SK-N-SH (cell line): ENCODE results near the gene FASTK. TPM values are rescaled to one million over a fixed set of nuclear protein-coding genes. Genes with fewer than 3 reads are reported as not detected.

ENCODE experiments used
- CTCF ChIA-PET: fragments of 300-600, 350-600 bp; formaldehyde crosslinking; extraction: SDS; loops from one replicate; lab custom pipeline; 2021; lab: Yijun Ruan, JAX
- POLR2A ChIA-PET: fragments of 350-600 bp; sonication (Branson Sonifier 250); formaldehyde crosslinking; extraction: SDS; loops from one replicate; lab custom pipeline; 2020; ENCODE audit warnings: antibody characterized with exemption, inconsistent platforms; lab: Yijun Ruan, JAX
- DNase-seq: peaks from one replicate; pipeline ENCODE4 v3.0.0; 2012
- H2AFZ ChIP-seq: fragments of 200-600 bp; sonication (generic); 2 replicates; pipeline ENCODE4 v1.8.1; 2016; ENCODE audit warnings: antibody characterized with exemption, mild to moderate bottlenecking, low read depth
- H3F3A ChIP-seq: fragments of 200-600 bp; sonication (generic); replicated peaks from 2 replicates; pipeline ENCODE3; 2016; ENCODE audit warnings: antibody characterized with exemption, mild to moderate bottlenecking; ENCODE audit not compliant: insufficient read depth
- H3K27ac ChIP-seq, 2 experiments: fragments of 200-500 bp in 1 of 2; fragments of 200-600 bp in 1 of 2; sonication (Bioruptor generic) in 1 of 2; sonication (generic), shearing (Covaris generic) in 1 of 2; 2 replicates each; pipeline versions ENCODE4 v1.5.1 to v1.6.1; 2014 to 2016; ENCODE audit warnings: low read depth in 2 of 2, inconsistent platforms in 1 of 2, low read length in 1 of 2, mild to moderate bottlenecking in 1 of 2, mixed read lengths in 1 of 2
- H3K27me3 ChIP-seq: fragments of 200-600 bp; sonication (generic), shearing (Covaris generic); 2 replicates; pipeline ENCODE4 v1.6.1; 2016; ENCODE audit warnings: mixed run types; ENCODE audit not compliant: insufficient read depth
- H3K36me3 ChIP-seq, 2 experiments: fragments of 200-500 bp in 1 of 2; fragments of 200-600 bp in 1 of 2; sonication (Bioruptor generic) in 1 of 2; sonication (generic) in 1 of 2; replicated peaks in 1 of 2; 2 replicates each; pipeline versions ENCODE3 to v1.5.1; 2014 to 2016; ENCODE audit warnings: low read length in 1 of 2, mild to moderate bottlenecking in 1 of 2; ENCODE audit not compliant: insufficient read depth in 2 of 2, control insufficient read depth in 1 of 2
- H3K4me1 ChIP-seq, 2 experiments: fragments of 200-500 bp in 1 of 2; fragments of 200-600 bp in 1 of 2; sonication (Bioruptor generic) in 1 of 2; sonication (generic), shearing (Covaris generic) in 1 of 2; 2 replicates each; pipeline versions ENCODE4 v1.5.1 to v1.6.1; 2014 to 2016; ENCODE audit warnings: low read depth in 1 of 2, low read length in 1 of 2, mixed run types in 1 of 2; ENCODE audit not compliant: insufficient read depth in 2 of 2, control insufficient read depth in 1 of 2
- H3K4me2 ChIP-seq: fragments of 200-600 bp; sonication (generic), shearing (Covaris generic); 2 replicates; pipeline ENCODE4 v1.6.1; 2017; ENCODE audit warnings: mixed run types
- H3K4me3 ChIP-seq, 2 experiments: fragments of 200-500 bp in 1 of 2; fragments of 200-600 bp in 1 of 2; sonication (Bioruptor generic) in 1 of 2; sonication (generic), shearing (Covaris generic) in 1 of 2; 2 replicates each; pipeline versions ENCODE4 v1.5.1 to v1.8.1; 2014 to 2016; ENCODE audit warnings: low read depth in 2 of 2, inconsistent platforms in 1 of 2, low read length in 1 of 2, mild to moderate bottlenecking in 1 of 2, mixed read lengths in 1 of 2, moderate library complexity in 1 of 2
- H3K79me2 ChIP-seq: fragments of 200-600 bp; sonication (generic); 2 replicates; pipeline ENCODE4 v1.8.1; 2017; ENCODE audit warnings: mild to moderate bottlenecking; ENCODE audit not compliant: insufficient read depth
- H3K9ac ChIP-seq: fragments of 200-600 bp; sonication (generic); 2 replicates; pipeline ENCODE4 v1.6.1; 2017; ENCODE audit warnings: mixed run types
- H3K9me2 ChIP-seq: fragments of 200-600 bp; sonication (generic); 2 replicates; pipeline ENCODE4 v1.6.1; 2017; ENCODE audit warnings: mixed run types
- H3K9me3 ChIP-seq: fragments of 200-600 bp; sonication (generic); 2 replicates; pipeline ENCODE4 v1.6.1; 2017; ENCODE audit warnings: mixed run types, mild to moderate bottlenecking, moderate library complexity
- H4K20me1 ChIP-seq: fragments of 200-600 bp; sonication (generic); 2 replicates; pipeline ENCODE4 v1.6.1; 2017; ENCODE audit warnings: mild to moderate bottlenecking, mixed run types; ENCODE audit not compliant: insufficient read depth
- EZH2phosphoT487 ChIP-seq: fragments of 200-600 bp; sonication (generic); IDR thresholded peaks from 2 replicates; pipeline ENCODE4 v1.6.1; 2017; ENCODE audit warnings: low read depth, mixed run types, mild to moderate bottlenecking, antibody characterized with exemption, moderate library complexity, borderline replicate concordance
- MXI1 ChIP-seq: IDR thresholded peaks from 2 replicates; pipeline ENCODE4 v1.6.1; 2012; ENCODE audit warnings: mild to moderate bottlenecking, low read depth, low read length, improper control_type of control experiment
- TEAD4 ChIP-seq: IDR thresholded peaks from 2 replicates; pipeline ENCODE4 v1.4.0; 2012; ENCODE audit warnings: mild to moderate bottlenecking, borderline replicate concordance; ENCODE audit not compliant: insufficient read depth
- WGBS: methylation state at CpG from one replicate; pipeline ENCODE4 v1.1.6; 2017; ENCODE audit warnings: low lambda C conversion rate; 5-methylcytosine and 5-hydroxymethylcytosine counted together
- polyA plus RNA-seq, 3 experiments: library from polyadenylated mRNA; depleted of rRNA; stranded (reverse); fragments of >200 nt; gene quantifications; 2 replicates each; pipeline ENCODE4 v1.2.3, GENCODE V29; 2012
- TF ChIP-seq, protein P1 (sequence below): fragments of 150-350 bp; IDR thresholded peaks from 2 replicates; pipeline ENCODE4 v1.6.1; 2016; ENCODE audit warnings: mild to moderate bottlenecking, low read depth, low read length
- TF ChIP-seq, protein P2 (sequence below): IDR thresholded peaks from 2 replicates; pipeline ENCODE4 v1.4.0; 2012; ENCODE audit warnings: low read depth, borderline replicate concordance

The FASTK gene
- polyA plus RNA-seq, 1 of the 3 experiments (the other 2 are of a cell fraction), result 125 TPM

DNA sequence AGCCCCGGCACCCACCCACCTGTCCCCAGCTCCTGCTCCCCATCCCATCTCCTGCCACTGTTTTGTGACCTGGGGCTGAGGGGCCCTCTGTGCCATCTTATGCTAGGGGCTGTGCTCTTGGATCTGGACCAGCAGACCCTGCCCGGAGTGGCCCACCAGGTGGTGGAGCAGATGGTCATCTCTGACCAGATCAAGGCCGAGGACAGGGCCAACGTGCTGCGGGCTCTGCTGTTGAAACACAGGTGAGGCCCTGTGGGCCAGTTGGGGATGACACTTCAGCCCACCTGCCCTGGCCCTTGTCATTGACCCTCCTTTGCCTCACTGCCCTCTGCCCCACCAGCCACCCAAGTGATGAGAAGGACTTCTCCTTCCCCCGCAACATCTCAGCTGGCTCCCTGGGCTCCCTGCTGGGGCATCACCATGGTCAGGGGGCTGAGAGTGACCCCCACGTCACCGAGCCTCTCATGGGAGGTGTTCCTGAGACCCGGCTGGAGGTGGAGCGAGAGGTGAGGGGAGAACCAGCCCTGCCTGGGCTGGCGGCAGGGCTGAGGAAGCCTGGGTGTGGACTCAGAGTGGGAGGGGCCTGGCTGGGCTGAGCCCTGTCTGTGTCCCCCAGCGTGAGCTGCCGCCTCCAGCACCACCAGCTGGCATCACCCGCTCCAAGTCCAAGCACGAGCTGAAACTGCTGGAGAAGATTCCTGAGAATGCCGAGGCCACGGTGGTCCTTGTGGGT lies 10.6 kb downstream of the FASTK start:
- Histone ChIP-seq H3F3A (peaks cover 17% of the 10 kb centered on the region), H4K20me1 (no peaks in the 10 kb centered on the region), H2AFZ (no peak overlapping the region), H3K27ac (no peak overlapping the region), H3K9me3 (no peaks in the 10 kb centered on the region), H3K9me2 (no peaks in the 10 kb centered on the region), H3K27me3 (no peaks in the 10 kb centered on the region), H3K36me3 (peaks cover 60 to 86% of the 10 kb centered on the region in 2 experiments), H3K79me2 (peaks cover 30% of the 10 kb centered on the region; the same call in 1 of the 2 replicates), H3K4me2 (no peak overlapping the region), H3K4me1 (no peaks in the 10 kb centered on the region; a peak in 2 of 4 replicates), H3K9ac (no peak overlapping the region), H3K4me3 (no peak overlapping the region)
- TF ChIP-seq, protein P1, sequence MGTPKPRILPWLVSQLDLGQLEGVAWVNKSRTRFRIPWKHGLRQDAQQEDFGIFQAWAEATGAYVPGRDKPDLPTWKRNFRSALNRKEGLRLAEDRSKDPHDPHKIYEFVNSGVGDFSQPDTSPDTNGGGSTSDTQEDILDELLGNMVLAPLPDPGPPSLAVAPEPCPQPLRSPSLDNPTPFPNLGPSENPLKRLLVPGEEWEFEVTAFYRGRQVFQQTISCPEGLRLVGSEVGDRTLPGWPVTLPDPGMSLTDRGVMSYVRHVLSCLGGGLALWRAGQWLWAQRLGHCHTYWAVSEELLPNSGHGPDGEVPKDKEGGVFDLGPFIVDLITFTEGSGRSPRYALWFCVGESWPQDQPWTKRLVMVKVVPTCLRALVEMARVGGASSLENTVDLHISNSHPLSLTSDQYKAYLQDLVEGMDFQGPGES, result no peak
- TF ChIP-seq, protein P2, sequence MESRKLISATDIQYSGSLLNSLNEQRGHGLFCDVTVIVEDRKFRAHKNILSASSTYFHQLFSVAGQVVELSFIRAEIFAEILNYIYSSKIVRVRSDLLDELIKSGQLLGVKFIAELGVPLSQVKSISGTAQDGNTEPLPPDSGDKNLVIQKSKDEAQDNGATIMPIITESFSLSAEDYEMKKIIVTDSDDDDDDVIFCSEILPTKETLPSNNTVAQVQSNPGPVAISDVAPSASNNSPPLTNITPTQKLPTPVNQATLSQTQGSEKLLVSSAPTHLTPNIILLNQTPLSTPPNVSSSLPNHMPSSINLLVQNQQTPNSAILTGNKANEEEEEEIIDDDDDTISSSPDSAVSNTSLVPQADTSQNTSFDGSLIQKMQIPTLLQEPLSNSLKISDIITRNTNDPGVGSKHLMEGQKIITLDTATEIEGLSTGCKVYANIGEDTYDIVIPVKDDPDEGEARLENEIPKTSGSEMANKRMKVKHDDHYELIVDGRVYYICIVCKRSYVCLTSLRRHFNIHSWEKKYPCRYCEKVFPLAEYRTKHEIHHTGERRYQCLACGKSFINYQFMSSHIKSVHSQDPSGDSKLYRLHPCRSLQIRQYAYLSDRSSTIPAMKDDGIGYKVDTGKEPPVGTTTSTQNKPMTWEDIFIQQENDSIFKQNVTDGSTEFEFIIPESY, result no peak
- TF ChIP-seq EZH2phosphoT487, result no peak
- 97% methylated on average over 14 of the region's 17 CpGs for WGBS
- ChIA-PET CTCF (interaction anchor here (1.0 to 12.2 kb wide), 4 partner anchors 8 to 52 kb away, joined by 3 to 77 read pairs (median 14); partner anchors contain the start of genes CDK5 and SLC4A2), POLR2A (interaction anchor here (1.0 kb wide), 1 partner anchor 11 kb away, joined by 3 read pairs; the partner anchor contains the start of gene FASTK)
- DNase-seq, result no peak

DNA sequence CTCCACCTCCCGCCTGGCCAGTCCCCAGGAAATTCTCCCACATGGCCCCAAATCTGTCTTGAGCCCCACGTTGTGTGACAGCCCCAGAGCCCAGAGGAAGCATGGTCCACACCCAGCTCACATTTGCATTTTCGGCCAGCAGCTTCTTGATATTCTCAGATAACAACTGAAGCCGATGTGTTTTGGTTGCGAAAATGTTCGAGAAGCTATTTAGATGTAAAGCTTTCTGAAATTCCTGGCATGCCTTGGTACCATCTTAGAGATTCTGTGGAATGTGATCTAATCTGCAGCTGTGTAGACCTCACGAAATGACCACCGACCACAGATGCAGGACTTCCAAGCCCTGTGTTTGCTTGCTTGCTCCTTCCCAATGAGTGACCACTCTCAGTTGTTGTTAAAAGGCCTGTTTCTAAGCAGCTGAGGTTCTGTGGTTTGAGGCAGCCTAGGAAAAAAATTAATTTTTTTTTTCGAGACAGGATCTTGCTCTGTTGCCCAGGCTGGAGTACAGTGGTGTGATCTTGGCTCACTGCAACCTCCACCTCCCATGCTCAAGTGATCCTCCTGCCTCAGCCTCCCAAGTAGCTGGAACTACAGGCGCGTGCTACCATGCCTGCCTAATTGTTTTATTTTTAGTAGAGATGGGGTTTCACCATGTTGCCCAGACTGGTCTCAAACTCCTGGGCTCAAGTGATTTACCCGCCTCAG lies 12.4 kb downstream of the FASTK start:
- H3K4me2 ChIP-seq, result no peak overlapping the region
- CTCF ChIA-PET, result interaction anchor here (0.6 to 12.2 kb wide), 8 partner anchors 8 to 50 kb away, joined by 3 to 77 read pairs (median 5); partner anchors contain the start of genes CDK5 and SLC4A2
- no peak overlapping the region for H3K27ac ChIP-seq
- peaks cover 61 to 79% of the 10 kb centered on the region in 2 experiments for H3K36me3 ChIP-seq
- no peaks in the 10 kb centered on the region; a peak in 2 of 4 replicates for H3K4me1 ChIP-seq
- peaks cover 48% of the 10 kb centered on the region; the same call in 1 of the 2 replicates for H3K79me2 ChIP-seq
- no peaks in the 10 kb centered on the region for H3K27me3 ChIP-seq
- H4K20me1 ChIP-seq, result peaks cover 15% of the 10 kb centered on the region
- no peaks in the 10 kb centered on the region for H3K9me2 ChIP-seq
- POLR2A ChIA-PET, result interaction anchor here (1.1 to 1.5 kb wide), 2 partner anchors 8 to 13 kb away, joined by 3 read pairs; partner anchors contain the start of gene FASTK
- WGBS, result 78% methylated on average over 12 of the region's 12 CpGs
- no peak overlapping the region for H2AFZ ChIP-seq
- peaks cover 14% of the 10 kb centered on the region for H3F3A ChIP-seq
- DNase-seq, result no peak
- H3K9me3 ChIP-seq, result no peaks in the 10 kb centered on the region
- TF ChIP-seq TEAD4 (0 out of 2 replicates have a peak, but pooled peaks have one; percentile 25), MXI1 (no peak)
- no peak overlapping the region for H3K9ac ChIP-seq
- no peak overlapping the region for H3K4me3 ChIP-seq
